Stimulated activated memory B cell treated with anti-CD40 and anti-IgM and Interleukin-4, amounts not matched to agents 10 μg/mL and 1 μg/mL and 100 μg/mL, for 72 hours (primary cell): ENCODE measurements around the gene ZNF311.
"Not testable (repeated sequence)": the region's sequence is repeated elsewhere in the genome, so short reads cannot be mapped to it uniquely, and the experiment has no call there.

Experiments
- ATAC-seq: fragments of 150-1000 bp; cut with Tn5 transposase; 2 replicates; pipeline ENCODE4 v1.10.0; 2021
- H3K27ac Mint-ChIP-seq: one replicate; pipeline ENCODE4 v1.8.0; 2022; ENCODE audit warnings: mild to moderate bottlenecking, mixed read lengths
- H3K27me3 Mint-ChIP-seq: one replicate; pipeline ENCODE4 v1.8.0; 2022; ENCODE audit warnings: mixed read lengths
- H3K36me3 Mint-ChIP-seq: one replicate; pipeline ENCODE4 v1.8.0; 2022; ENCODE audit warnings: mixed read lengths
- H3K4me1 Mint-ChIP-seq: one replicate; pipeline ENCODE4 v1.8.0; 2022; ENCODE audit warnings: mixed read lengths
- H3K4me3 Mint-ChIP-seq: one replicate; pipeline ENCODE4 v1.8.0; 2022; ENCODE audit warnings: mild to moderate bottlenecking, moderate library complexity, mixed read lengths
- H3K9me3 Mint-ChIP-seq: one replicate; pipeline ENCODE4 v1.8.0; 2022; ENCODE audit warnings: mixed read lengths

The ZNF311 gene

GRCh38 chr6:28977341-28978132, 27.6 kb downstream of the ZNF311 start:
- H3K9me3 Mint-ChIP-seq = peaks cover 3% of the 10 kb centered on the region

GRCh38 chr6:28976677-28977076, 28.4 kb downstream of the ZNF311 start:
- Mint-ChIP-seq H3K27ac (peak overlapping the region; percentile 16), H3K4me1 (peaks cover 45% of the 10 kb centered on the region), H3K9me3 (peaks cover 3% of the 10 kb centered on the region), H3K36me3 (no peaks in the 10 kb centered on the region), H3K4me3 (peak overlapping the region; percentile 12), H3K27me3 (peaks cover 47% of the 10 kb centered on the region)
- ATAC-seq = no peak

More at GRCh38 chr6:28977341-28978132, 27.6 kb downstream of the ZNF311 start:
- no peaks in the 10 kb centered on the region for H3K36me3 Mint-ChIP-seq
- H3K27ac Mint-ChIP-seq = peak overlapping the region; percentile 16
- peak; percentile 25 for ATAC-seq
- peak overlapping the region; percentile 78 for H3K4me3 Mint-ChIP-seq
- H3K27me3 Mint-ChIP-seq = peaks cover 47% of the 10 kb centered on the region
- peaks cover 47% of the 10 kb centered on the region for H3K4me1 Mint-ChIP-seq

GRCh38 chr6:28974505-28974904, 30.6 kb downstream of the ZNF311 start:
- Mint-ChIP-seq H3K4me3 (no peak overlapping the region), H3K27me3 (peaks cover 45% of the 10 kb centered on the region)

GRCh38 chr6:28970056-28970455, 35.1 kb downstream of the ZNF311 start:
- H3K27me3 Mint-ChIP-seq = peaks cover 14% of the 10 kb centered on the region
- H3K9me3 Mint-ChIP-seq = peaks cover 14% of the 10 kb centered on the region
- not testable (repeated sequence) for H3K27ac Mint-ChIP-seq, H3K36me3 Mint-ChIP-seq, H3K4me3 Mint-ChIP-seq, ATAC-seq, H3K4me1 Mint-ChIP-seq

More at GRCh38 chr6:28974505-28974904, 30.6 kb downstream of the ZNF311 start:
- Mint-ChIP-seq H3K27ac (no peak overlapping the region), H3K4me1 (peaks cover 26% of the 10 kb centered on the region), H3K9me3 (peaks cover 3% of the 10 kb centered on the region), H3K36me3 (no peaks in the 10 kb centered on the region)
- no peak for ATAC-seq

GRCh38 chr6:28969129-28969528, 36.0 kb downstream of the ZNF311 start:
- no peaks in the 10 kb centered on the region for H3K36me3 Mint-ChIP-seq
- ATAC-seq = no peak
- H3K4me3 Mint-ChIP-seq = no peak overlapping the region
- H3K27ac Mint-ChIP-seq = no peak overlapping the region
- no peaks in the 10 kb centered on the region for H3K4me1 Mint-ChIP-seq
- peaks cover 14% of the 10 kb centered on the region for H3K27me3 Mint-ChIP-seq
- H3K9me3 Mint-ChIP-seq = peaks cover 16% of the 10 kb centered on the region

GRCh38 chr6:28968476-28968875, 36.6 kb downstream of the ZNF311 start:
- Mint-ChIP-seq H3K4me3 (no peak overlapping the region), H3K27me3 (peaks cover 14% of the 10 kb centered on the region), H3K36me3 (no peaks in the 10 kb centered on the region), H3K27ac (no peak overlapping the region), H3K4me1 (no peaks in the 10 kb centered on the region), H3K9me3 (peaks cover 17% of the 10 kb centered on the region)
- no peak for ATAC-seq

GRCh38 chr6:28965706-28966105, 39.4 kb downstream of the ZNF311 start:
- H3K4me3 Mint-ChIP-seq = no peak overlapping the region

GRCh38 chr6:28960846-28961500, 44.1 kb downstream of the ZNF311 start:
- peaks cover 73% of the 10 kb centered on the region for H3K27me3 Mint-ChIP-seq
- H3K27ac Mint-ChIP-seq = no peak overlapping the region
- ATAC-seq = no peak
- H3K36me3 Mint-ChIP-seq = no peaks in the 10 kb centered on the region
- peaks cover 8% of the 10 kb centered on the region for H3K9me3 Mint-ChIP-seq
- no peak overlapping the region for H3K4me3 Mint-ChIP-seq
- H3K4me1 Mint-ChIP-seq = no peaks in the 10 kb centered on the region

More at GRCh38 chr6:28965706-28966105, 39.4 kb downstream of the ZNF311 start:
- H3K27me3 Mint-ChIP-seq = peaks cover 36% of the 10 kb centered on the region
- H3K36me3 Mint-ChIP-seq = no peaks in the 10 kb centered on the region
- peaks cover 16% of the 10 kb centered on the region for H3K9me3 Mint-ChIP-seq
- H3K27ac Mint-ChIP-seq = no peak overlapping the region
- H3K4me1 Mint-ChIP-seq = no peaks in the 10 kb centered on the region
- ATAC-seq = no peak

GRCh38 chr6:28958561-28959243, 46.4 kb downstream of the ZNF311 start:
- not testable (repeated sequence) for ATAC-seq

GRCh38 chr6:28957795-28958314, 47.3 kb downstream of the ZNF311 start:
- H3K27me3 Mint-ChIP-seq = peaks cover 84% of the 10 kb centered on the region
- H3K9me3 Mint-ChIP-seq, H3K36me3 Mint-ChIP-seq: not testable (repeated sequence)

More at GRCh38 chr6:28958561-28959243, 46.4 kb downstream of the ZNF311 start:
- H3K36me3 Mint-ChIP-seq, H3K4me1 Mint-ChIP-seq, H3K9me3 Mint-ChIP-seq, H3K27ac Mint-ChIP-seq, H3K4me3 Mint-ChIP-seq: not testable (repeated sequence)
- H3K27me3 Mint-ChIP-seq = peaks cover 88% of the 10 kb centered on the region

GRCh38 chr6:28956331-28956730, 48.8 kb downstream of the ZNF311 start:
- Mint-ChIP-seq H3K27ac (no peak overlapping the region), H3K4me1 (peaks cover 8% of the 10 kb centered on the region), H3K36me3 (no peaks in the 10 kb centered on the region), H3K9me3 (peaks cover 3% of the 10 kb centered on the region), H3K4me3 (no peak overlapping the region), H3K27me3 (peaks cover 70% of the 10 kb centered on the region)
- no peak for ATAC-seq

More at GRCh38 chr6:28957795-28958314, 47.3 kb downstream of the ZNF311 start:
- H3K4me1 Mint-ChIP-seq, H3K4me3 Mint-ChIP-seq, H3K27ac Mint-ChIP-seq, ATAC-seq: not testable (repeated sequence)

GRCh38 chr6:28953585-28954258, 51.4 kb downstream of the ZNF311 start:
- H3K9me3 Mint-ChIP-seq = no peaks in the 10 kb centered on the region
- H3K4me3 Mint-ChIP-seq = peak overlapping the region; percentile 64
- H3K36me3 Mint-ChIP-seq = no peaks in the 10 kb centered on the region
- H3K4me1 Mint-ChIP-seq = peaks cover 8% of the 10 kb centered on the region
- ATAC-seq = no peak
- peaks cover 44% of the 10 kb centered on the region for H3K27me3 Mint-ChIP-seq
- H3K27ac Mint-ChIP-seq = no peak overlapping the region

GRCh38 chr6:28953039-28953584, 52.0 kb downstream of the ZNF311 start:
- Mint-ChIP-seq H3K9me3 (no peaks in the 10 kb centered on the region), H3K36me3 (no peaks in the 10 kb centered on the region), H3K27me3 (peaks cover 39% of the 10 kb centered on the region), H3K4me3 (peak overlapping the region; percentile 64), H3K4me1 (peaks cover 8% of the 10 kb centered on the region), H3K27ac (no peak overlapping the region)
- ATAC-seq = no peak

- ATAC-seq, H3K4me1 Mint-ChIP-seq, H3K36me3 Mint-ChIP-seq, H3K9me3 Mint-ChIP-seq, H3K4me3 Mint-ChIP-seq, H3K27ac Mint-ChIP-seq: not testable (repeated sequence)
- H3K27me3 Mint-ChIP-seq = peaks cover 14% of the 10 kb centered on the region
Observed at GRCh38 chr6:28949656-28950195, 55.4 kb downstream of the ZNF311 start.
